Urothelium cell line (cell line): ENCODE results near the gene RESP18.

Source experiments
- DNase-seq: peaks from one replicate; pipeline ENCODE4 v3.0.0; 2011; ENCODE audit warnings: low spot score, mixed read lengths
- FAIRE-seq: peaks from 2 replicates; lab custom pipeline; 2011; peaks lifted over from hg19 to GRCh38; lab: Jason Lieb, UNC

The RESP18 gene

GRCh38 chr2:219332542-219332941, at the start of gene RESP18:
Gene RESP18 (minus strand): TSS chr2:219332744.
- DNase-seq, result no peak
- FAIRE-seq, result no peak

GRCh38 chr2:219381448-219381847, 48.9 kb upstream of the RESP18 start:
- DNase-seq (no peak), FAIRE-seq (no peak)

- no peak for DNase-seq
- FAIRE-seq, result no peak
These were observed 48.4 kb upstream of the RESP18 start for GRCh38 chr2:219380926-219381325.

- DNase-seq (no peak), FAIRE-seq (no peak)
These were observed 45.8 kb upstream of the RESP18 start for GRCh38 chr2:219378163-219378851.

GRCh38 chr2:219369447-219369861, 36.9 kb upstream of the RESP18 start:
- no peak for DNase-seq
- FAIRE-seq, result no peak

- no peak for DNase-seq
- FAIRE-seq, result no peak
These were observed 36.2 kb upstream of the RESP18 start for GRCh38 chr2:219368690-219369191.

- DNase-seq, result peak; percentile 55
- FAIRE-seq, result no peak
These were observed 30.1 kb upstream of the RESP18 start for GRCh38 chr2:219362524-219363164.

- DNase-seq, result no peak
- FAIRE-seq, result peak; percentile 13
These were observed 29.5 kb upstream of the RESP18 start for GRCh38 chr2:219362072-219362471.

- no peak for FAIRE-seq
- DNase-seq, result no peak
These were observed 25.9 kb upstream of the RESP18 start for GRCh38 chr2:219358170-219359075.

- no peak for FAIRE-seq
- no peak for DNase-seq
These were observed 24.3 kb upstream of the RESP18 start for GRCh38 chr2:219356834-219357233.

GRCh38 chr2:219354582-219354981, 22.0 kb upstream of the RESP18 start:
- FAIRE-seq (no peak), DNase-seq (no peak)

- FAIRE-seq, result no peak
These were observed 20.6 kb upstream of the RESP18 start for GRCh38 chr2:219353129-219353528.

GRCh38 chr2:219352448-219353023, 20.0 kb upstream of the RESP18 start:
- peak; percentile 54 for DNase-seq
- no peak for FAIRE-seq

More at GRCh38 chr2:219353129-219353528, 20.6 kb upstream of the RESP18 start:
- DNase-seq, result no peak

GRCh38 chr2:219350710-219351221, 18.2 kb upstream of the RESP18 start:
- FAIRE-seq (no peak), DNase-seq (no peak)

- DNase-seq (no peak), FAIRE-seq (no peak)
These were observed 17.7 kb upstream of the RESP18 start for GRCh38 chr2:219350215-219350614.

- DNase-seq (no peak), FAIRE-seq (no peak)
These were observed 12.3 kb upstream of the RESP18 start for GRCh38 chr2:219344751-219345430.

- no peak for FAIRE-seq
- DNase-seq, result no peak
These were observed 2.8 kb upstream of the RESP18 start for GRCh38 chr2:219335373-219335786.

GRCh38 chr2:219334076-219334475, 1.5 kb upstream of the RESP18 start:
- FAIRE-seq (no peak), DNase-seq (no peak)

- peak; percentile 72 for DNase-seq
- FAIRE-seq, result no peak
These were observed 857 bp downstream of the RESP18 start for GRCh38 chr2:219331560-219332213.

GRCh38 chr2:219327719-219328118, 4.8 kb downstream of the RESP18 start:
- no peak for FAIRE-seq
- no peak for DNase-seq
